ENCODE data around the gene GBX1. TPM values are rescaled to one million over a fixed set of nuclear protein-coding genes. Genes with fewer than 3 reads are reported as not detected.

Gene GBX1
- total and polyA plus RNA-seq, 2 donors (not counting 3 experiments of a cell fraction or from before 2014, with no cell fraction given): not detected

DNA sequence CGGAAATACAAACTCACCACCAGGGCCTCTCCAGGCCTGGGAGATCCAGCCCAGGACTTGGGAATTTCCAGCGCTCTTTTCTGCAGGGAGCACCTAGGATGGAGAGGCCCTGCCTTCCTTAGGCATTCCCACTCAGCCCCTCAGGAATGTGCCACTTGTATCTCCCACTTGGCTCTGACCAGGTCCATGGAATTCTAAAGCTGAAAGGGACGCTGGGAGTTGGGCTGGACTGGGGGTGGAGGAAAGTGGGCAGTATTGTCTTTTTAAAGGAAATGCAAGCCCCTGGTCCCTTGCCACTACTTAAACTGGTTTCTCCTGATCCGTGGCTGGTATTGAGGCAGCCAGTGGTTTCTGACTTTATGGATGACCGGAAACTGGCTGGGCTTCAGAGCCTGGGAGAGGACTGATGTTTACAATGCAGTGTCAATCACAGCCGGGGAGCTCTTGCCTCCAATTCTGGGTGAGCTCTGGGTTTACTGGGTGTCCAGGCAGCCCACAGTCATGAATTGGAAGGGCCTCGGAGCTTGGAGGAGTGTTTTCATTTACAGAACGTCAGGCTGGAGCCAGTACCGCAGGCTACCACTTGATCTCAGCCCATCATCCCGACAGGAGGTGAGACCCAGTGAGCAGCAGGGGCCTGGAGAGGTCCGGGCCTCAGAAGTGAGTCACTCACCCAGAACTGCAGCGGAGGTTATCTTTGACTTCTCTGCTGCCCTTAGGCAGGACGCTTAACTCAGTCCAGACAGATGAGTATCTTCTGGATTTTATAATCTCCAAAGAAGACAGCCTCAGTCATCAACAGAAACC, 53.9 kb downstream of the GBX1 start:
- peak; percentile 84 for FAIRE-seq
- no peaks in the 10 kb centered on the region for H3K9me3 ChIP-seq (replicated peaks; ENCODE audit: control insufficient read depth, insufficient read depth, low read length)
- no peaks in the 10 kb centered on the region for H3K9me1 ChIP-seq (replicated peaks; ENCODE audit: control insufficient read depth, extremely low read depth, insufficient read depth, low read length)
- dilution Hi-C loops (cut with MboI; ENCODE audit: extremely low pct_ligation_motif_present, low sequenced_read_pairs): no loop called here
- H3K4me3 ChIP-seq (replicated peaks in 1 of 3; ENCODE audit: insufficient read depth in 1 of 3, low read depth in 1 of 3, low read length in 3 of 3): no peak overlapping the region
- DNase-seq (ENCODE audit: low read depth, low spot score): peak; percentile 33
- intact Hi-C loops (cut with micrococcal nuclease): loop anchor here (2.0 kb wide), 1 partner anchor 125 kb away; no protein-coding TSS in a partner anchor
- no peaks in the 10 kb centered on the region for H4K20me1 ChIP-seq (replicated peaks; ENCODE audit: control insufficient read depth, extremely low read depth, insufficient read depth, low read length)
- TF ChIP-seq JUN (IDR thresholded peaks at IDR 0.05; ENCODE audit: borderline replicate concordance, insufficient read depth, insufficient read length, low read depth) (no peak), EZH2 (IDR thresholded peaks at IDR 0.05; ENCODE audit: borderline replicate concordance, low read depth, low read length, severe bottlenecking) (no peak), POLR2AphosphoS5 (IDR thresholded peaks at IDR 0.05; ENCODE audit: insufficient read depth, low read depth, low read length) (no peak), GATA2 (IDR thresholded peaks at IDR 0.05; ENCODE audit: insufficient read depth, insufficient read length, low read depth, low read length) (peak; percentile 50), FOS (IDR thresholded peaks at IDR 0.05; ENCODE audit: borderline replicate concordance, insufficient read depth, low read length) (peak; percentile 45), POLR2A (IDR thresholded peaks at IDR 0.05; ENCODE audit: low read depth, low read length) (no peak), MYC (IDR thresholded peaks at IDR 0.05; ENCODE audit: low read depth, low read length) (no peak), MAX (IDR thresholded peaks at IDR 0.05; ENCODE audit: insufficient read depth, insufficient read length) (no peak)
- TF ChIP-seq, protein P1, sequence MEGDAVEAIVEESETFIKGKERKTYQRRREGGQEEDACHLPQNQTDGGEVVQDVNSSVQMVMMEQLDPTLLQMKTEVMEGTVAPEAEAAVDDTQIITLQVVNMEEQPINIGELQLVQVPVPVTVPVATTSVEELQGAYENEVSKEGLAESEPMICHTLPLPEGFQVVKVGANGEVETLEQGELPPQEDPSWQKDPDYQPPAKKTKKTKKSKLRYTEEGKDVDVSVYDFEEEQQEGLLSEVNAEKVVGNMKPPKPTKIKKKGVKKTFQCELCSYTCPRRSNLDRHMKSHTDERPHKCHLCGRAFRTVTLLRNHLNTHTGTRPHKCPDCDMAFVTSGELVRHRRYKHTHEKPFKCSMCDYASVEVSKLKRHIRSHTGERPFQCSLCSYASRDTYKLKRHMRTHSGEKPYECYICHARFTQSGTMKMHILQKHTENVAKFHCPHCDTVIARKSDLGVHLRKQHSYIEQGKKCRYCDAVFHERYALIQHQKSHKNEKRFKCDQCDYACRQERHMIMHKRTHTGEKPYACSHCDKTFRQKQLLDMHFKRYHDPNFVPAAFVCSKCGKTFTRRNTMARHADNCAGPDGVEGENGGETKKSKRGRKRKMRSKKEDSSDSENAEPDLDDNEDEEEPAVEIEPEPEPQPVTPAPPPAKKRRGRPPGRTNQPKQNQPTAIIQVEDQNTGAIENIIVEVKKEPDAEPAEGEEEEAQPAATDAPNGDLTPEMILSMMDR (IDR thresholded peaks at IDR 0.05; ENCODE audit: extremely low read depth in 1 of 2, insufficient read depth in 1 of 2, low read depth in 1 of 2, low read length in 2 of 2): no peak
- H3K79me2 ChIP-seq (ENCODE audit: control insufficient read depth, insufficient read depth, low read length): peaks cover 68% of the 10 kb centered on the region
- BruUV-seq (replicated peaks): no TSS peak
- peaks cover 19% of the 10 kb centered on the region for H3K4me1 ChIP-seq (ENCODE audit: control insufficient read depth, extremely low read depth, insufficient read depth, low read length)
- peaks cover 0 to 15% of the 10 kb centered on the region in 2 experiments for H3K36me3 ChIP-seq (ENCODE audit: control insufficient read depth in 2 of 2, extremely low read depth in 1 of 2, insufficient read depth in 2 of 2, low read length in 2 of 2)
- CTCF ChIA-PET: interaction anchor here (0.5 to 3.0 kb wide), 6 partner anchors 11 to 131 kb away, joined by 3 to 33 read pairs (median 4); partner anchors contain the start of gene FASTK
- no peak overlapping the region for H3K9ac ChIP-seq (replicated peaks; ENCODE audit: extremely low read depth, insufficient read depth, low read length)
- no peaks in the 10 kb centered on the region for H3K27me3 ChIP-seq (ENCODE audit: control insufficient read depth in 2 of 2, insufficient read depth in 2 of 2, low read length in 2 of 2)
- POLR2A ChIA-PET: interaction anchor here (0.5 kb wide), 1 partner anchor 49 kb away, joined by 3 read pairs; no protein-coding TSS in a partner anchor
- peak overlapping the region; percentile 10 for H3K4me2 ChIP-seq (ENCODE audit: insufficient read depth, low read length)
- H3K27ac ChIP-seq (ENCODE audit: insufficient read depth, low read depth, low read length): peak overlapping the region; percentile 46
- H2AFZ ChIP-seq (ENCODE audit: low read depth, low read length): no peak overlapping the region

Measured in endothelial cell of umbilical vein (primary cell).